SK-N-SH (cell line): Measurements from ENCODE around the gene CFAP74. TPM values are rescaled to one million over a fixed set of nuclear protein-coding genes. Genes with fewer than 3 reads are reported as not detected.

Source experiments
- CTCF ChIA-PET: fragments of 300-600, 350-600 bp; formaldehyde crosslinking; extraction: SDS; loops from one replicate; lab custom pipeline; 2021; lab: Yijun Ruan, JAX
- POLR2A ChIA-PET: fragments of 350-600 bp; sonication (Branson Sonifier 250); formaldehyde crosslinking; extraction: SDS; loops from one replicate; lab custom pipeline; 2020; ENCODE audit warnings: antibody characterized with exemption, inconsistent platforms; lab: Yijun Ruan, JAX
- DNase-seq: peaks from one replicate; pipeline ENCODE4 v3.0.0; 2012
- H2AFZ ChIP-seq: fragments of 200-600 bp; sonication (generic); 2 replicates; pipeline ENCODE4 v1.8.1; 2016; ENCODE audit warnings: antibody characterized with exemption, mild to moderate bottlenecking, low read depth
- H3F3A ChIP-seq: fragments of 200-600 bp; sonication (generic); replicated peaks from 2 replicates; pipeline ENCODE3; 2016; ENCODE audit warnings: antibody characterized with exemption, mild to moderate bottlenecking; ENCODE audit not compliant: insufficient read depth
- H3K27ac ChIP-seq, 2 experiments: fragments of 200-500 bp in 1 of 2; fragments of 200-600 bp in 1 of 2; sonication (Bioruptor generic) in 1 of 2; sonication (generic), shearing (Covaris generic) in 1 of 2; 2 replicates each; pipeline versions ENCODE4 v1.5.1 to v1.6.1; 2014 to 2016; ENCODE audit warnings: low read depth in 2 of 2, inconsistent platforms in 1 of 2, low read length in 1 of 2, mild to moderate bottlenecking in 1 of 2, mixed read lengths in 1 of 2
- H3K27me3 ChIP-seq: fragments of 200-600 bp; sonication (generic), shearing (Covaris generic); 2 replicates; pipeline ENCODE4 v1.6.1; 2016; ENCODE audit warnings: mixed run types; ENCODE audit not compliant: insufficient read depth
- H3K36me3 ChIP-seq, 2 experiments: fragments of 200-500 bp in 1 of 2; fragments of 200-600 bp in 1 of 2; sonication (Bioruptor generic) in 1 of 2; sonication (generic) in 1 of 2; replicated peaks in 1 of 2; 2 replicates each; pipeline versions ENCODE3 to v1.5.1; 2014 to 2016; ENCODE audit warnings: low read length in 1 of 2, mild to moderate bottlenecking in 1 of 2; ENCODE audit not compliant: insufficient read depth in 2 of 2, control insufficient read depth in 1 of 2
- H3K4me1 ChIP-seq, 2 experiments: fragments of 200-500 bp in 1 of 2; fragments of 200-600 bp in 1 of 2; sonication (Bioruptor generic) in 1 of 2; sonication (generic), shearing (Covaris generic) in 1 of 2; 2 replicates each; pipeline versions ENCODE4 v1.5.1 to v1.6.1; 2014 to 2016; ENCODE audit warnings: low read depth in 1 of 2, low read length in 1 of 2, mixed run types in 1 of 2; ENCODE audit not compliant: insufficient read depth in 2 of 2, control insufficient read depth in 1 of 2
- H3K4me2 ChIP-seq: fragments of 200-600 bp; sonication (generic), shearing (Covaris generic); 2 replicates; pipeline ENCODE4 v1.6.1; 2017; ENCODE audit warnings: mixed run types
- H3K4me3 ChIP-seq, 2 experiments: fragments of 200-500 bp in 1 of 2; fragments of 200-600 bp in 1 of 2; sonication (Bioruptor generic) in 1 of 2; sonication (generic), shearing (Covaris generic) in 1 of 2; 2 replicates each; pipeline versions ENCODE4 v1.5.1 to v1.8.1; 2014 to 2016; ENCODE audit warnings: low read depth in 2 of 2, inconsistent platforms in 1 of 2, low read length in 1 of 2, mild to moderate bottlenecking in 1 of 2, mixed read lengths in 1 of 2, moderate library complexity in 1 of 2
- H3K79me2 ChIP-seq: fragments of 200-600 bp; sonication (generic); 2 replicates; pipeline ENCODE4 v1.8.1; 2017; ENCODE audit warnings: mild to moderate bottlenecking; ENCODE audit not compliant: insufficient read depth
- H3K9ac ChIP-seq: fragments of 200-600 bp; sonication (generic); 2 replicates; pipeline ENCODE4 v1.6.1; 2017; ENCODE audit warnings: mixed run types
- H3K9me2 ChIP-seq: fragments of 200-600 bp; sonication (generic); 2 replicates; pipeline ENCODE4 v1.6.1; 2017; ENCODE audit warnings: mixed run types
- H3K9me3 ChIP-seq: fragments of 200-600 bp; sonication (generic); 2 replicates; pipeline ENCODE4 v1.6.1; 2017; ENCODE audit warnings: mixed run types, mild to moderate bottlenecking, moderate library complexity
- H4K20me1 ChIP-seq: fragments of 200-600 bp; sonication (generic); 2 replicates; pipeline ENCODE4 v1.6.1; 2017; ENCODE audit warnings: mild to moderate bottlenecking, mixed run types; ENCODE audit not compliant: insufficient read depth
- ELF1 ChIP-seq: IDR thresholded peaks from 2 replicates; pipeline ENCODE4 v1.4.0; 2012
- FOXM1 ChIP-seq: IDR thresholded peaks from 2 replicates; pipeline ENCODE4 v1.4.0; 2012; ENCODE audit warnings: low read depth, mild to moderate bottlenecking
- GABPA ChIP-seq: IDR thresholded peaks from 2 replicates; pipeline ENCODE4 v1.4.0; 2012; ENCODE audit warnings: low read depth, mild to moderate bottlenecking
- GATA2 ChIP-seq: sonication (generic); formaldehyde crosslinking; IDR thresholded peaks from 2 replicates; pipeline ENCODE4 v1.5.0; 2020; ENCODE audit warnings: mild to moderate bottlenecking, missing genetic modification reagents
- JUND ChIP-seq: IDR thresholded peaks from 2 replicates; pipeline ENCODE4 v1.4.0; 2012
- MAX ChIP-seq: IDR thresholded peaks from 2 replicates; pipeline ENCODE4 v1.4.0; 2012; ENCODE audit warnings: low read depth
- MEF2A ChIP-seq: IDR thresholded peaks from 2 replicates; pipeline ENCODE4 v1.4.0; 2012; ENCODE audit warnings: low read depth, borderline replicate concordance
- MXI1 ChIP-seq: IDR thresholded peaks from 2 replicates; pipeline ENCODE4 v1.6.1; 2012; ENCODE audit warnings: mild to moderate bottlenecking, low read depth, low read length, improper control_type of control experiment
- NFIC ChIP-seq: IDR thresholded peaks from 2 replicates; pipeline ENCODE4 v1.4.0; 2012; ENCODE audit warnings: borderline replicate concordance
- RAD21 ChIP-seq: IDR thresholded peaks from 2 replicates; pipeline ENCODE4 v1.6.1; 2012; ENCODE audit warnings: mild to moderate bottlenecking, low read length
- RFX5 ChIP-seq: IDR thresholded peaks from 2 replicates; pipeline ENCODE4 v1.6.1; 2012; ENCODE audit warnings: mild to moderate bottlenecking, improper control_type of control experiment, low read length
- RXRA ChIP-seq: IDR thresholded peaks from 2 replicates; pipeline ENCODE4 v1.4.0; 2012; ENCODE audit warnings: low read depth, mild to moderate bottlenecking, borderline replicate concordance
- TCF12 ChIP-seq: IDR thresholded peaks from 2 replicates; pipeline ENCODE4 v1.4.0; 2012
- TEAD4 ChIP-seq: IDR thresholded peaks from 2 replicates; pipeline ENCODE4 v1.4.0; 2012; ENCODE audit warnings: mild to moderate bottlenecking, borderline replicate concordance; ENCODE audit not compliant: insufficient read depth
- YY1 ChIP-seq: IDR thresholded peaks from 2 replicates; pipeline ENCODE4 v1.4.0; 2012; ENCODE audit warnings: low read depth, mild to moderate bottlenecking
- ZBTB33 ChIP-seq: IDR thresholded peaks from 2 replicates; pipeline ENCODE4 v1.4.0; 2012; ENCODE audit warnings: low read depth, borderline replicate concordance
- WGBS: methylation state at CpG from one replicate; pipeline ENCODE4 v1.1.6; 2017; ENCODE audit warnings: low lambda C conversion rate; 5-methylcytosine and 5-hydroxymethylcytosine counted together
- polyA plus RNA-seq, 3 experiments: library from polyadenylated mRNA; depleted of rRNA; stranded (reverse); fragments of >200 nt; gene quantifications; 2 replicates each; pipeline ENCODE4 v1.2.3, GENCODE V29; 2012
- TF ChIP-seq, protein P1 (sequence below): IDR thresholded peaks from 2 replicates; pipeline ENCODE4; 2012
- TF ChIP-seq, protein P2 (sequence below): fragments of 150-350 bp; IDR thresholded peaks from 2 replicates; pipeline ENCODE4 v1.6.1; 2016; ENCODE audit warnings: mild to moderate bottlenecking, low read depth, low read length
- TF ChIP-seq, protein P3 (sequence below): fragments of 200-600 bp; sonication (generic); IDR thresholded peaks from 2 replicates; pipeline ENCODE4 v1.6.1; 2017; ENCODE audit warnings: antibody characterized with exemption, mild to moderate bottlenecking, moderate library complexity
- TF ChIP-seq, protein P4 (sequence below): IDR thresholded peaks from 2 replicates; pipeline ENCODE4 v1.4.0; 2012; ENCODE audit warnings: low read depth, borderline replicate concordance

The CFAP74 gene
- polyA plus RNA-seq, 1 of the 3 experiments (the other 2 are of a cell fraction) = not detected

- Histone ChIP-seq H3K27ac (no peak overlapping the region), H3K9me2 (no peaks in the 10 kb centered on the region), H3K79me2 (no peaks in the 10 kb centered on the region), H3K4me3 (no peak overlapping the region), H2AFZ (no peak overlapping the region), H3K9me3 (no peaks in the 10 kb centered on the region), H3K36me3 (no peaks in the 10 kb centered on the region), H3F3A (no peaks in the 10 kb centered on the region), H3K9ac (no peak overlapping the region), H3K27me3 (no peaks in the 10 kb centered on the region), H3K4me1 (peaks cover 0 to 5% of the 10 kb centered on the region in 2 experiments; a peak in 1 of 4 replicates), H3K4me2 (no peak overlapping the region), H4K20me1 (no peaks in the 10 kb centered on the region)
- DNase-seq = no peak
- TF ChIP-seq MXI1 (no peak), RFX5 (no peak), GABPA (no peak), MAX (no peak), YY1 (no peak), NFIC (no peak), RXRA (no peak), RAD21 (no peak), FOXM1 (no peak), ELF1 (no peak), GATA2 (CRISPR knock-in tag) (no peak), MEF2A (no peak)
- TF ChIP-seq, protein P1, sequence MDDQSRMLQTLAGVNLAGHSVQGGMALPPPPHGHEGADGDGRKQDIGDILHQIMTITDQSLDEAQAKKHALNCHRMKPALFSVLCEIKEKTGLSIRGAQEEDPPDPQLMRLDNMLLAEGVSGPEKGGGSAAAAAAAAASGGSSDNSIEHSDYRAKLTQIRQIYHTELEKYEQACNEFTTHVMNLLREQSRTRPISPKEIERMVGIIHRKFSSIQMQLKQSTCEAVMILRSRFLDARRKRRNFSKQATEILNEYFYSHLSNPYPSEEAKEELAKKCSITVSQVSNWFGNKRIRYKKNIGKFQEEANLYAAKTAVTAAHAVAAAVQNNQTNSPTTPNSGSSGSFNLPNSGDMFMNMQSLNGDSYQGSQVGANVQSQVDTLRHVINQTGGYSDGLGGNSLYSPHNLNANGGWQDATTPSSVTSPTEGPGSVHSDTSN = no peak
- 69% methylated on average over 16 of the region's 17 CpGs for WGBS
- CTCF ChIA-PET = interaction anchor here (5.1 to 10.4 kb wide), 2 partner anchors 21 to 80 kb away, joined by 58 to 268 read pairs; no protein-coding TSS in a partner anchor
- POLR2A ChIA-PET = no interaction called here
Observed at GRCh38 chr1:1963570-1963969, 40.0 kb downstream of the CFAP74 start.

GRCh38 chr1:1962752-1963151 lies 40.8 kb downstream of the CFAP74 start:
- ChIA-PET CTCF (interaction anchor here (3.9 to 10.4 kb wide), 3 partner anchors 21 to 80 kb away, joined by 27 to 268 read pairs (median 58); no protein-coding TSS in a partner anchor), POLR2A (no interaction called here)
- H3K4me3 ChIP-seq = no peak overlapping the region
- H3K9me3 ChIP-seq = no peaks in the 10 kb centered on the region
- H3K9me2 ChIP-seq = no peaks in the 10 kb centered on the region
- WGBS = 73% methylated on average over 2 of the region's 2 CpGs
- no peaks in the 10 kb centered on the region for H3K79me2 ChIP-seq
- DNase-seq = no peak
- no peak for TF ChIP-seq MAX
- TF ChIP-seq, protein P2, sequence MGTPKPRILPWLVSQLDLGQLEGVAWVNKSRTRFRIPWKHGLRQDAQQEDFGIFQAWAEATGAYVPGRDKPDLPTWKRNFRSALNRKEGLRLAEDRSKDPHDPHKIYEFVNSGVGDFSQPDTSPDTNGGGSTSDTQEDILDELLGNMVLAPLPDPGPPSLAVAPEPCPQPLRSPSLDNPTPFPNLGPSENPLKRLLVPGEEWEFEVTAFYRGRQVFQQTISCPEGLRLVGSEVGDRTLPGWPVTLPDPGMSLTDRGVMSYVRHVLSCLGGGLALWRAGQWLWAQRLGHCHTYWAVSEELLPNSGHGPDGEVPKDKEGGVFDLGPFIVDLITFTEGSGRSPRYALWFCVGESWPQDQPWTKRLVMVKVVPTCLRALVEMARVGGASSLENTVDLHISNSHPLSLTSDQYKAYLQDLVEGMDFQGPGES = no peak
- TF ChIP-seq, protein P3, sequence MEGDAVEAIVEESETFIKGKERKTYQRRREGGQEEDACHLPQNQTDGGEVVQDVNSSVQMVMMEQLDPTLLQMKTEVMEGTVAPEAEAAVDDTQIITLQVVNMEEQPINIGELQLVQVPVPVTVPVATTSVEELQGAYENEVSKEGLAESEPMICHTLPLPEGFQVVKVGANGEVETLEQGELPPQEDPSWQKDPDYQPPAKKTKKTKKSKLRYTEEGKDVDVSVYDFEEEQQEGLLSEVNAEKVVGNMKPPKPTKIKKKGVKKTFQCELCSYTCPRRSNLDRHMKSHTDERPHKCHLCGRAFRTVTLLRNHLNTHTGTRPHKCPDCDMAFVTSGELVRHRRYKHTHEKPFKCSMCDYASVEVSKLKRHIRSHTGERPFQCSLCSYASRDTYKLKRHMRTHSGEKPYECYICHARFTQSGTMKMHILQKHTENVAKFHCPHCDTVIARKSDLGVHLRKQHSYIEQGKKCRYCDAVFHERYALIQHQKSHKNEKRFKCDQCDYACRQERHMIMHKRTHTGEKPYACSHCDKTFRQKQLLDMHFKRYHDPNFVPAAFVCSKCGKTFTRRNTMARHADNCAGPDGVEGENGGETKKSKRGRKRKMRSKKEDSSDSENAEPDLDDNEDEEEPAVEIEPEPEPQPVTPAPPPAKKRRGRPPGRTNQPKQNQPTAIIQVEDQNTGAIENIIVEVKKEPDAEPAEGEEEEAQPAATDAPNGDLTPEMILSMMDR = no peak
- TF ChIP-seq MXI1 = no peak
- no peak for TF ChIP-seq RAD21
- no peak for TF ChIP-seq MEF2A
- TF ChIP-seq ZBTB33 = no peak
- TF ChIP-seq JUND = no peak
- TF ChIP-seq, protein P4, sequence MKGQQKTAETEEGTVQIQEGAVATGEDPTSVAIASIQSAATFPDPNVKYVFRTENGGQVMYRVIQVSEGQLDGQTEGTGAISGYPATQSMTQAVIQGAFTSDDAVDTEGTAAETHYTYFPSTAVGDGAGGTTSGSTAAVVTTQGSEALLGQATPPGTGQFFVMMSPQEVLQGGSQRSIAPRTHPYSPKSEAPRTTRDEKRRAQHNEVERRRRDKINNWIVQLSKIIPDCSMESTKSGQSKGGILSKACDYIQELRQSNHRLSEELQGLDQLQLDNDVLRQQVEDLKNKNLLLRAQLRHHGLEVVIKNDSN = no peak
- no peak for TF ChIP-seq TEAD4
- no peak for TF ChIP-seq YY1
- no peak for TF ChIP-seq RFX5
- no peak for TF ChIP-seq TCF12
- peaks cover 0 to 5% of the 10 kb centered on the region in 2 experiments; a peak in 1 of 4 replicates for H3K4me1 ChIP-seq
- no peaks in the 10 kb centered on the region for H3F3A ChIP-seq
- no peak overlapping the region for H3K27ac ChIP-seq
- no peaks in the 10 kb centered on the region for H3K27me3 ChIP-seq
- H4K20me1 ChIP-seq = no peaks in the 10 kb centered on the region
- H3K36me3 ChIP-seq = no peaks in the 10 kb centered on the region
- no peak overlapping the region for H2AFZ ChIP-seq
- H3K9ac ChIP-seq = no peak overlapping the region
- H3K4me2 ChIP-seq = no peak overlapping the region
